HUES64 (cell line): ENCODE measurements around the gene ABR.

ENCODE experiments used
- H3K27ac ChIP-seq: 2 replicates; pipeline ENCODE4 v1.7.0; 2013; ENCODE audit warnings: low read depth, low read length, inconsistent platforms
- H3K27me3 ChIP-seq: 2 replicates; pipeline ENCODE4 v1.6.1; 2013; ENCODE audit warnings: mild to moderate bottlenecking, low read length; ENCODE audit not compliant: insufficient read depth
- H3K36me3 ChIP-seq: 2 replicates; pipeline ENCODE4 v1.6.1; 2013; ENCODE audit warnings: mild to moderate bottlenecking, low read length; ENCODE audit not compliant: insufficient read depth
- H3K4me1 ChIP-seq: 2 replicates; pipeline ENCODE4 v1.6.1; 2013; ENCODE audit warnings: mild to moderate bottlenecking, low read length, moderate library complexity; ENCODE audit not compliant: insufficient read depth
- H3K4me3 ChIP-seq: 2 replicates; pipeline ENCODE4 v1.5.1; 2013; ENCODE audit warnings: mild to moderate bottlenecking, low read length, moderate library complexity
- H3K9ac ChIP-seq: 2 replicates; pipeline ENCODE4 v1.6.1; 2013; ENCODE audit warnings: mild to moderate bottlenecking, low read depth, low read length
- H3K9me3 ChIP-seq: 2 replicates; pipeline ENCODE4 v1.6.1; 2013; ENCODE audit warnings: low read depth, low read length; ENCODE audit not compliant: insufficient read depth
- WGBS: fragments of 150-250, 120-280 bp; methylation state at CpG from one replicate; pipeline ENCODE4 v1.1.7; 2013; ENCODE audit warnings: missing lambda C conversion rate; 5-methylcytosine and 5-hydroxymethylcytosine counted together

The ABR gene

GRCh38 chr17:1007310-1008007 lies 172.3 kb downstream of the ABR start:
- Histone ChIP-seq H3K4me1 (no peaks in the 10 kb centered on the region), H3K27me3 (no peaks in the 10 kb centered on the region), H3K36me3 (peaks cover 15% of the 10 kb centered on the region), H3K4me3 (no peak overlapping the region), H3K27ac (no peak overlapping the region), H3K9ac (no peak overlapping the region), H3K9me3 (no peaks in the 10 kb centered on the region)
- WGBS: 92% methylated on average over 16 of the region's 16 CpGs

- 91% methylated on average over 16 of the region's 16 CpGs for WGBS
- no peak overlapping the region for H3K27ac ChIP-seq
- no peaks in the 10 kb centered on the region for H3K4me1 ChIP-seq
- no peak overlapping the region for H3K9ac ChIP-seq
- H3K4me3 ChIP-seq: no peak overlapping the region
- peaks cover 29% of the 10 kb centered on the region for H3K36me3 ChIP-seq
- H3K9me3 ChIP-seq: no peaks in the 10 kb centered on the region
- no peaks in the 10 kb centered on the region for H3K27me3 ChIP-seq
Measured at GRCh38 chr17:1006054-1006453, 173.7 kb downstream of the ABR start.

DNA sequence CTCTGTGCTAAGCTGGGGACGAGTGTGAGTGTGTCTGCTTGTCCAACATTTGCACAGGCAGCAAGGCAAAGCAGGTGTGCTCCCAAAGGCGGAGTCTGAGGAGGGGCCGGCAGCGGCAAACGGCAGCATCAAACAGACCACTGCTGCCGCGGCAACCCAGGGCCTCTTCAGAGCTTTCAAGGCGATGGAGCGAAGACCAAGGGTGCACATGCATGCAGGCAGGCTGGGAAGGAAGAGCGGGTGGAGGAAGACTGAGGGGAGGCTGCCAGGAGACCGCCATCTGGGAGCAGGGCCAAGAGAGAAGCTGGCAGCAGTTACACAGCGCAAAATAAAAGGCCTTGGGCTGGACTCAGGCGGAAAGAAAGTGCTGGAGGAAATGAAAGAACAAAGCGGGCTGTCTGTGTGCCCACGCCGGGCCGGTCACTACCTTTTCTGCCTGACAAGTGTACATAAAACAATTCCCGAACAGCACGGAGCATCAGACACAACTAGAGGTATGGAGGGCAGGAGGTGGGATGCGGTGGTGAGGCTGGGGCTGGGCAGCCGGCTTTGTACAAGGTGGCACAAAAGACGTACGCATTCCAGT lies 174.3 kb downstream of the ABR start:
- H3K27ac ChIP-seq: no peak overlapping the region
- WGBS: 92% methylated on average over 23 of the region's 23 CpGs
- H3K4me3 ChIP-seq: no peak overlapping the region
- H3K27me3 ChIP-seq: no peaks in the 10 kb centered on the region
- no peak overlapping the region for H3K9ac ChIP-seq
- no peaks in the 10 kb centered on the region for H3K9me3 ChIP-seq
- peaks cover 35% of the 10 kb centered on the region for H3K36me3 ChIP-seq
- no peaks in the 10 kb centered on the region for H3K4me1 ChIP-seq

DNA sequence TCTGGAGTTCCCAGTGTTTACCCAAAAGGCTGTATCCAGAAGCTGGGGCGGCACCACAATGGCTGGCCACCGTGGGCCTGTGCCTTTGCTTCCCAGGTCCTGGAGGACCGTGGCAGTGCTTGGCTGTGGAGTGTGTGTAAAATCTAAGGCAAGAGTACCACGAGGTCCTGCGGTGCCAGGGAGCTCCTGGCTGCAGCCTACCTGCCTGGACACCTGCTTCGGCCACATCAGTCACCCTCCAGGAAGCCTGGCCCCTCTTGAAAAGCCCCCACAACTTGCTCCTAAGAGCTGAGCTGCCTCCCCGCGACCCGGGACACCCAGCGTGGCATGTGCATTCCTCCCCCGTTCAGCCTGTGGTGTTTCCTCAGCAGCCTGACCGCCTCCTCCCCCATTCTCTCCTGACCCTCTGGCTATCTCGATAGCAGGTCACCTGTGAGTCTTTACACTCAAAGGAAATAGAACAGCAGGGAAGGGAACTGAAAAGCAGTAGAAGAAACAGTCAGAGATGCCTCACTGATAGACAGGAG lies 174.9 kb downstream of the ABR start:
- H3K4me3 ChIP-seq: no peak overlapping the region
- no peaks in the 10 kb centered on the region for H3K4me1 ChIP-seq
- H3K36me3 ChIP-seq: peaks cover 40% of the 10 kb centered on the region
- 79% methylated on average over 13 of the region's 13 CpGs for WGBS
- no peaks in the 10 kb centered on the region for H3K27me3 ChIP-seq
- H3K9ac ChIP-seq: no peak overlapping the region
- H3K27ac ChIP-seq: no peak overlapping the region
- no peaks in the 10 kb centered on the region for H3K9me3 ChIP-seq

- Histone ChIP-seq H3K4me3 (no peak overlapping the region), H3K36me3 (peaks cover 46% of the 10 kb centered on the region), H3K9me3 (no peaks in the 10 kb centered on the region), H3K27ac (no peak overlapping the region), H3K27me3 (no peaks in the 10 kb centered on the region), H3K4me1 (no peaks in the 10 kb centered on the region), H3K9ac (no peak overlapping the region)
- 90% methylated on average over 30 of the region's 30 CpGs for WGBS
Measured at GRCh38 chr17:1003972-1004768, 175.6 kb downstream of the ABR start.

DNA sequence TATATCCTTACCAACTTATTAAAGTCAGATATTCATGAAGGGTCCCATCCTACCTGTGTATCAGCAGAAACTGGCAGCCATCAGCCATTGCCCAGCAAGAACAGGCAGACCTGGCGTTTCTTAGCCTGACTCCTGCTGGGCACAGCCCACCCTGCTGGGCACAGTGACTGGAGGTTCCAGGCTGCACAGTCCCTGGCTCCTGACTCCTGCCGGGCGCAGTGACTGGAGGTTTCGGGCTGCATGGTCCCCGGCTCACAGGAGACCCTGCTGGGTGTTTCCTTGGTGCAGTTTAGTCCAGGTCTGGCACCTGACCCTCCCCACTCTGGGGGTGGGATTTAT lies 176.2 kb downstream of the ABR start:
- H3K36me3 ChIP-seq: peaks cover 49% of the 10 kb centered on the region
- no peaks in the 10 kb centered on the region for H3K9me3 ChIP-seq
- H3K4me3 ChIP-seq: no peak overlapping the region
- no peaks in the 10 kb centered on the region for H3K27me3 ChIP-seq
- no peaks in the 10 kb centered on the region for H3K4me1 ChIP-seq
- H3K9ac ChIP-seq: no peak overlapping the region
- 96% methylated on average over 5 of the region's 5 CpGs for WGBS
- no peak overlapping the region for H3K27ac ChIP-seq

GRCh38 chr17:1002771-1003555 lies 176.8 kb downstream of the ABR start:
- H3K36me3 ChIP-seq: peaks cover 51% of the 10 kb centered on the region
- WGBS: 89% methylated on average over 19 of the region's 19 CpGs
- no peaks in the 10 kb centered on the region for H3K9me3 ChIP-seq
- H3K4me3 ChIP-seq: no peak overlapping the region
- peaks cover 2% of the 10 kb centered on the region; the same call in 1 of the 2 replicates for H3K4me1 ChIP-seq
- no peak overlapping the region for H3K27ac ChIP-seq
- no peak overlapping the region for H3K9ac ChIP-seq
- H3K27me3 ChIP-seq: no peaks in the 10 kb centered on the region

- H3K27ac ChIP-seq: no peak overlapping the region
- no peak overlapping the region for H3K4me3 ChIP-seq
- peaks cover 48% of the 10 kb centered on the region for H3K36me3 ChIP-seq
- H3K9ac ChIP-seq: no peak overlapping the region
- H3K4me1 ChIP-seq: peaks cover 3% of the 10 kb centered on the region; the same call in 1 of the 2 replicates
- H3K9me3 ChIP-seq: no peaks in the 10 kb centered on the region
- 90% methylated on average over 4 of the region's 4 CpGs for WGBS
- no peaks in the 10 kb centered on the region for H3K27me3 ChIP-seq
Measured at GRCh38 chr17:1002412-1002753, 177.4 kb downstream of the ABR start.

GRCh38 chr17:1001640-1002411 lies 178.0 kb downstream of the ABR start:
- Histone ChIP-seq H3K27ac (no peak overlapping the region), H3K9ac (no peak overlapping the region), H3K36me3 (peaks cover 46% of the 10 kb centered on the region), H3K4me3 (no peak overlapping the region), H3K27me3 (no peaks in the 10 kb centered on the region), H3K9me3 (no peaks in the 10 kb centered on the region), H3K4me1 (peaks cover 3% of the 10 kb centered on the region; the same call in 1 of the 2 replicates)
- 90% methylated on average over 17 of the region's 18 CpGs for WGBS

GRCh38 chr17:1000597-1001461 lies 179.0 kb downstream of the ABR start:
- Histone ChIP-seq H3K36me3 (peaks cover 46% of the 10 kb centered on the region), H3K27me3 (peaks cover 1% of the 10 kb centered on the region; the same call in 1 of the 2 replicates), H3K27ac (no peak overlapping the region), H3K9ac (no peak overlapping the region), H3K4me1 (peaks cover 3% of the 10 kb centered on the region; the same call in 1 of the 2 replicates), H3K4me3 (no peak overlapping the region), H3K9me3 (no peaks in the 10 kb centered on the region)
- WGBS: 94% methylated on average over 15 of the region's 15 CpGs
